ENCODE data around the gene NBPF9.
"Not testable (repeated sequence)": the region's sequence is repeated elsewhere in the genome, so short reads cannot be mapped to it uniquely, and the experiment has no call there.

The NBPF9 gene

DNA sequence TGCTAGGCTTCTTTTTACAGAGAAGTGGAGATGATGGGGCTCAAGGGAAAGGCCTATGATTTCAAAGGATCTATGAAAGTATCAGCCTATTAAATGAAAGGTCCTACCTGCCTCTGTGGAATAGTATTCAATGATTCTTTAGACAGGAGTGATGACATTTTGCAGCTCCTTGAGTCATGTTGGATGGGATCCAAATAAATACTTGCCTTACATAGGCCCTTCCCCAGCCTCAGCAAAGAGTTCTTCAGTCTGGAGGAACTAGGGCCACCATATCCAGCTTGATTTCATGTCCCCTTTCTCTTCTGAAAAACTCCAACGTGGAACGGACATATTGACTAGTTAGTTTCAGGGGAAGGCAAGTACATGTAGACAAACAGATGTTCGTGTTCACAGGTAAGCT lies 87.8 kb downstream of the NBPF9 start:
- DNase-seq: not testable (repeated sequence)

DNA sequence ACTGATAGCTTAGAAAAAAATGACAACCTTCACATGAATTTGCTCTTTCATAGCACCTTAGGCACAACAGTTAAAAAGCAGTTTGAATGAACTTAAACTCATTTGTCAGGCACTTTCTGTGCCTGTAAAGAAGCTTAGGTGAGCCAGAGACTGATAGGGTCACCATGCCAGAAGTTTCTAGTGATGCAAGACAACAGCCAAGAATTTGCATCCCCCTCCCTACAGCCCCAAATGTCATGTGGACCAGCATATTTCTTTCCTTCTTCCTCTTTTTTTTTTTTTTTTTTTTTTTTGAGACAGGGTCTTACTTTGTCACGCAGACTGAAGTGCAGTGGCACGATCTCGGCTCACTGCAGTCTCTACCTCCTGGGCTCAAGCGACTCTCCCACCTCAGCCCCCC lies 89.8 kb downstream of the NBPF9 start:
- DNase-seq: not testable (repeated sequence)

DNA sequence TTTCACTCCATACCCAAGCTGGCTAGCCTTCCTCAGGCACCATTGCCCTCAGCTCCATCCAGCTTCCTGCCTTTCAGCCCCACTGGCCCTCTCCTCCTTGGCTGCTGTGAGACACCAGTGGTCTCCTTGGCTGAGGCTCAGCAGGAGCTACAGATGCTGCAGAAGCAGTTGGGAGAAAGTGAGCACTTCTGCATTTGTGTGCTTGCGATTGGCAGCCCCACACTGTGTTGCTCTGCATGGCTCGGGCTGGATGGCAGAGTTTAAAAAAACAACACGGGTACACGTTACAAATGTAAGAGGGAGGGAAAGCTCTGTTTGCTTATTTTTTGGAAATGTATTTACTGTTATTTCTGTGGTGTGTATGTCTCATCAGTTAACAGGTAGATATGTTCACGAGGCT lies 90.8 kb downstream of the NBPF9 start:
- DNase-seq: not testable (repeated sequence)

DNA sequence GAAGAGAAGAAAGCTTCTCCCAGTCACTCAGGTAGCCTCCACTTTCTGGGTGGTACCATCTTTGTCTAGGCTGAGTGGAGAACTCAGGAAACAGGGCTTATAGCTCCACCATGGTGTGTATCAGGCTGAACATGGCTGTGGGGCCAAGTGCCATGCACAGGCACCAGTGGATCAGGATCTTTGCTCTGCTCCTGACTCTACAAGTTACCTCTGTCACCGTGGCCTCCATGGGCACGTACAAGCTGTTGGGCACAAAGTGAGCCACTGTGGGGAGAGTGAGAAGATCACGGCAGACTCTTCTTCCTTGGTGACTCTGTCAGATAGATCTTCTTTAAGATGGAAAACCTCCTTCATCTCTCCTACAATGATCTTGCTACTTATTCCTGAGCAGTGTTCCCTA lies 93.6 kb downstream of the NBPF9 start:
- DNase-seq: not testable (repeated sequence)

DNA sequence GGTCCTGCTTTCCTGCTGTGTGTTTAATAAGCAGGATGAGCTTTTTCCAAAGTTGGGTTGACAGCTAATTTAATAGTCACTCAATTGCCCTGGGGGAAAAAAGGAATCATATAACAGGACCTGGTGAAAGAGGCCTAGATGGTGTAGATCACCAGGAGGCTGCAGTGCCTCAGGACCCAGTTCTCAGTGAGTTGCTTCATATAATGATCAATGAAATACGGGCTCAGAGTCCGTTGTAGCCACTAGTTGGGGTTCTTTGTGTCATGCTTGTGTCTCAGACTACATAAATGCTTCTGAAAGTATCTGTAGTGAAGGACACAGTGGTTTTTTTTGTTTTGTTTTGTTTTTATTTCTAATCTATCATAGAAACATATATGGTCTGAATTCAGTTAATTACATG lies 94.6 kb downstream of the NBPF9 start:
- not testable (repeated sequence) for DNase-seq

DNA sequence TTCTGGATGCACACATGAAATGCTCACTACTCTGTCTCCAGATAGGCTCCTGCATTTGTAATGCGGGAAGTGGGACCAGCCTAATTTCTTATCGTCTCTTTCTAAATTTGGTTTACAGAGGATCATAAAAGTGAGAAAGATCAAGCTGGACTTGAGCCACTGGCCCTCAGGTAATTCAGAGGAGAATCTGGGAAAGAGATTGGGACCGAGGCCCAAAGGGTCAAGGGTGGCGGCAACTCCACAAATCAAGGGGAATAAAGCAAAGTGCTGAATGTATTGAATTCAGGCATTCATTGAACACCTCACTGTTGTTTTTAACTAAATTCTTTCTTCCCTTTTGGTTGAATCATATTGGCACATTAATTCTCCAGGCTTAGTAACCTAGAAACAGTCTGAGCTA lies 95.0 kb downstream of the NBPF9 start:
- not testable (repeated sequence) for DNase-seq
